ENCODE measurements around the gene AHSA1. TPM values are rescaled to one million over a fixed set of nuclear protein-coding genes. Genes with fewer than 3 reads are reported as not detected.

AHSA1 gene
- total RNA-seq, 1 donor = 67.0 TPM

DNA sequence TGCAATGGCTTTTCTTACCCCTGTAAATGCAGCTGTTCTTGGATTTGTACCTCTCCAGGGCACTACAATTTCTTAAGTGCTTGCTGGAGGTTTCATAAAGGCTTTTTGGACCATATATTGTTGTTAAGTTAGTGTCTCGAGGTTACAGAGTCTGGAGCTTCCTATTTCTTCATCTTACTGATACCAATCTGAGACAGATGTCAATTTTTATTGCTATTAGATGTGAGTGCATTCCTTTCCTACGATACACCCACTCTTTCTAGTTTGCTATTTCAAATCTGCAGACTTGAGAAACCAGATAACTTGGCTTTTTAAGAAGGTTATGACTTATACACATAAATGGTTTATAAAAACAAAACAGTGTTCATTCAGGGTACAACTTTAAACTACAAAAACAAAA is 36.7 kb upstream of the AHSA1 start:
- no peaks in the 10 kb centered on the region for H3K9me3 ChIP-seq (ENCODE audit: low read depth, low read length)
- DNase-seq (ENCODE audit: insufficient read length, low spot score, missing footprints) = peak; percentile 58

DNA sequence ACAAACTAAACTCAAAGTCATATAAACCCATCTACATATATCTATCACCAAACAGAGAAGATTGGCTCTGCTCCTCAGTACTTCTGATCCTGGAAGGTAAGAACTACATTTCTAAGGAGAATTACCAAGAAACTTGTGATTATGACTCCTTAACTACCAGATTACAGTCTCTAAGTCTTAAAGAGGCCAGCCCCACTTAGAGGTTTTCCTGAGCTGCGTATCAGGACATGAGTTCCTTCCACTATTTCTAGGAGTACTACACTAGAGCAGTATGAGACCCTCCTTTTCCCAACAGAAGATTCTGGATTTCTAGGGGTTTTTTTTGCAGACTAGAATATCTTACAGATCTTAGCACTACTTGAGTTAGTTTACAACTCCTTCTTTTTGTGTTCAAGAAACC is 34.5 kb upstream of the AHSA1 start, which contains the start of gene NOXRED1:
Gene NOXRED1 (minus strand): TSS at position 101 of the 400 bp plus-strand sequence. CDS start 634 bp downstream, outside the sequence.
- Histone ChIP-seq H3K79me2 (ENCODE audit: insufficient read depth, low read length) (no peaks in the 10 kb centered on the region), H3K9me3 (ENCODE audit: low read depth, low read length) (no peaks in the 10 kb centered on the region), H3K36me3 (ENCODE audit: insufficient read depth, low read length) (peaks cover 54% of the 10 kb centered on the region), H3K4me1 (ENCODE audit: insufficient read depth, low read length) (no peaks in the 10 kb centered on the region), H3K4me2 (ENCODE audit: insufficient read depth, low read length) (no peak within 1 kb of the TSS), H2AFZ (ENCODE audit: low read length) (no peak within 1 kb of the TSS), H3K27me3 (ENCODE audit: insufficient read depth, low read length) (no peaks in the 10 kb centered on the region), H3K27ac (ENCODE audit: low read depth, low read length) (no peak within 1 kb of the TSS), H3K4me3 (ENCODE audit: insufficient read depth, low read length) (no peak within 1 kb of the TSS), H4K20me1 (ENCODE audit: insufficient read depth, low read length) (no peaks in the 10 kb centered on the region)
- no peak for DNase-seq (ENCODE audit: insufficient read length, low spot score, missing footprints)
- TF ChIP-seq, protein P1, sequence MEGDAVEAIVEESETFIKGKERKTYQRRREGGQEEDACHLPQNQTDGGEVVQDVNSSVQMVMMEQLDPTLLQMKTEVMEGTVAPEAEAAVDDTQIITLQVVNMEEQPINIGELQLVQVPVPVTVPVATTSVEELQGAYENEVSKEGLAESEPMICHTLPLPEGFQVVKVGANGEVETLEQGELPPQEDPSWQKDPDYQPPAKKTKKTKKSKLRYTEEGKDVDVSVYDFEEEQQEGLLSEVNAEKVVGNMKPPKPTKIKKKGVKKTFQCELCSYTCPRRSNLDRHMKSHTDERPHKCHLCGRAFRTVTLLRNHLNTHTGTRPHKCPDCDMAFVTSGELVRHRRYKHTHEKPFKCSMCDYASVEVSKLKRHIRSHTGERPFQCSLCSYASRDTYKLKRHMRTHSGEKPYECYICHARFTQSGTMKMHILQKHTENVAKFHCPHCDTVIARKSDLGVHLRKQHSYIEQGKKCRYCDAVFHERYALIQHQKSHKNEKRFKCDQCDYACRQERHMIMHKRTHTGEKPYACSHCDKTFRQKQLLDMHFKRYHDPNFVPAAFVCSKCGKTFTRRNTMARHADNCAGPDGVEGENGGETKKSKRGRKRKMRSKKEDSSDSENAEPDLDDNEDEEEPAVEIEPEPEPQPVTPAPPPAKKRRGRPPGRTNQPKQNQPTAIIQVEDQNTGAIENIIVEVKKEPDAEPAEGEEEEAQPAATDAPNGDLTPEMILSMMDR (IDR thresholded peaks at IDR 0.05; ENCODE audit: extremely low read depth, low read depth, low read length) = no peak

More for the DNA sequence above, 36.7 kb upstream of the AHSA1 start:
- H3K27ac ChIP-seq (ENCODE audit: low read depth, low read length) = no peak overlapping the region
- no peaks in the 10 kb centered on the region for H4K20me1 ChIP-seq (ENCODE audit: insufficient read depth, low read length)
- H3K4me2 ChIP-seq (ENCODE audit: insufficient read depth, low read length) = no peak overlapping the region
- no peaks in the 10 kb centered on the region for H3K79me2 ChIP-seq (ENCODE audit: insufficient read depth, low read length)
- H3K36me3 ChIP-seq (ENCODE audit: insufficient read depth, low read length) = peaks cover 32% of the 10 kb centered on the region
- H3K4me1 ChIP-seq (ENCODE audit: insufficient read depth, low read length) = no peaks in the 10 kb centered on the region
- no peaks in the 10 kb centered on the region for H3K27me3 ChIP-seq (ENCODE audit: insufficient read depth, low read length)
- TF ChIP-seq, protein P1 (IDR thresholded peaks at IDR 0.05; ENCODE audit: extremely low read depth, low read depth, low read length) = no peak
- H3K4me3 ChIP-seq (ENCODE audit: insufficient read depth, low read length) = no peak overlapping the region
- H2AFZ ChIP-seq (ENCODE audit: low read length) = no peak overlapping the region

DNA sequence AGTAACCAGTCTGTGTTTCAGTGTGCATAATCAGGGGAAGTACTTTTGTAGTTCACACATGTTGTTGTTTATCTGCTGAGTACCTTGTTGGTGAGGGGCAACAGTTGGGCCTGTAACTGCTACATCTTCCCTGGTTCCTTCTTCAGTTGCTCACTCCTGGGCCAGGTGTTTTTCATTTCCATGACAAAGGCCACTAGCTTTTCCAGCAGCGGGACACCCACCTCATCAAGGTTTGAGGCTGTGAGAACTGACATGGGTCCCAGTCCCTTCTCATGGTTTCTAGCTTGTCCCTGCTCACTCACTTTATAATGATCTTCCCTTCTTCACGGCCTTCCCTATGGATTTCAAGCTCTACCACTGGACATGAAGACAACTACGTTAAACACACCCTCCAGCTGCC is 33.0 kb upstream of the AHSA1 start:
- H2AFZ ChIP-seq (ENCODE audit: low read length) = no peak overlapping the region
- no peaks in the 10 kb centered on the region for H3K9me3 ChIP-seq (ENCODE audit: low read depth, low read length)
- H3K4me1 ChIP-seq (ENCODE audit: insufficient read depth, low read length) = no peaks in the 10 kb centered on the region
- H3K79me2 ChIP-seq (ENCODE audit: insufficient read depth, low read length) = no peaks in the 10 kb centered on the region
- TF ChIP-seq, protein P1 (IDR thresholded peaks at IDR 0.05; ENCODE audit: extremely low read depth, low read depth, low read length) = no peak
- no peaks in the 10 kb centered on the region for H3K27me3 ChIP-seq (ENCODE audit: insufficient read depth, low read length)
- H3K4me2 ChIP-seq (ENCODE audit: insufficient read depth, low read length) = no peak overlapping the region
- no peak overlapping the region for H3K27ac ChIP-seq (ENCODE audit: low read depth, low read length)
- no peak overlapping the region for H3K4me3 ChIP-seq (ENCODE audit: insufficient read depth, low read length)
- H4K20me1 ChIP-seq (ENCODE audit: insufficient read depth, low read length) = no peaks in the 10 kb centered on the region
- no peak for DNase-seq (ENCODE audit: insufficient read length, low spot score, missing footprints)
- H3K36me3 ChIP-seq (ENCODE audit: insufficient read depth, low read length) = peaks cover 68% of the 10 kb centered on the region

DNA sequence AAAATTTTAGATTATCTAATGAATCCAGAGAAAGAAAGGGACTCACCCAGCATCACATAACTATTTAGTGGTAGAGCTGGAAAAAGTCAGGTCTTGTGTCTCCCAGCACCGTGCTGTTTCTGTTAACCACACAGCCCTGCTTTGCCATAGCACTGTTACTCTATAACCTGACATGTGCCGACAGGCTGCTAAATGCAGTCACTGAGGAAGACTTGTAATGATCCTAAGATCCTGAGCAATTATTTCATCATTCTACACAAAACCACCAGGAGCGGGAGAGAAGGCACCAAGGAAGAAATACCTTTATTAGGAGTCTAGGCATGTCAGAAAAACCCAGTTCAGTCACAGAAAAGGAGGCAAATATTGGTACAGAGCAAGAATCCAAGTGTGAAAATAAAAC is 31.5 kb upstream of the AHSA1 start:
- Histone ChIP-seq H3K4me3 (ENCODE audit: insufficient read depth, low read length) (no peak overlapping the region), H3K27me3 (ENCODE audit: insufficient read depth, low read length) (no peaks in the 10 kb centered on the region), H3K9me3 (ENCODE audit: low read depth, low read length) (no peaks in the 10 kb centered on the region), H3K36me3 (ENCODE audit: insufficient read depth, low read length) (peaks cover 74% of the 10 kb centered on the region), H3K27ac (ENCODE audit: low read depth, low read length) (no peak overlapping the region), H4K20me1 (ENCODE audit: insufficient read depth, low read length) (no peaks in the 10 kb centered on the region), H2AFZ (ENCODE audit: low read length) (no peak overlapping the region), H3K4me2 (ENCODE audit: insufficient read depth, low read length) (no peak overlapping the region), H3K4me1 (ENCODE audit: insufficient read depth, low read length) (no peaks in the 10 kb centered on the region), H3K79me2 (ENCODE audit: insufficient read depth, low read length) (no peaks in the 10 kb centered on the region)
- TF ChIP-seq, protein P1 (IDR thresholded peaks at IDR 0.05; ENCODE audit: extremely low read depth, low read depth, low read length) = no peak
- DNase-seq (ENCODE audit: insufficient read length, low spot score, missing footprints) = no peak

All from osteoblast (primary cell).